GM23338 (cell line): ENCODE measurements around the gene TXNL4B. TPM values are rescaled to one million over a fixed set of nuclear protein-coding genes. Genes with fewer than 3 reads are reported as not detected.

ENCODE experiments used
- ATAC-seq: fragments of 200-7000 bp; cut with Tn5 transposase; 3 replicates; pipeline ENCODE4 v1.9.1; 2020
- DNase-seq: peaks from one replicate; pipeline ENCODE4 v3.0.0-alpha.2; 2015; ENCODE audit warnings: low spot score
- H2AFZ ChIP-seq: fragments of 200-600 bp; sonication (generic); 2 replicates; pipeline ENCODE4 v1.8.0; 2016; ENCODE audit warnings: antibody characterized with exemption, mild to moderate bottlenecking, moderate library complexity
- H3F3A ChIP-seq: fragments of 200-600 bp; sonication (generic); replicated peaks from 2 replicates; pipeline ENCODE4 v1.8.0; 2017; ENCODE audit warnings: antibody characterized with exemption, mixed run types, low read depth
- H3K27ac ChIP-seq: fragments of 200-600 bp; sonication (generic); 2 replicates; pipeline ENCODE4 v1.6.1; 2016; ENCODE audit warnings: low read depth
- H3K27me3 ChIP-seq: fragments of 200-600 bp; sonication (generic); 2 replicates; pipeline ENCODE4 v1.8.0; 2016; ENCODE audit warnings: mild to moderate bottlenecking, mixed run types, moderate library complexity; ENCODE audit not compliant: insufficient read depth
- H3K36me3 ChIP-seq: fragments of 200-600 bp; sonication (generic); 2 replicates; pipeline ENCODE4 v1.8.0; 2016; ENCODE audit warnings: mild to moderate bottlenecking; ENCODE audit not compliant: insufficient read depth
- H3K4me1 ChIP-seq: fragments of 200-600 bp; sonication (generic); 2 replicates; pipeline ENCODE4 v1.8.0; 2016; ENCODE audit warnings: mild to moderate bottlenecking, moderate library complexity; ENCODE audit not compliant: insufficient read depth
- H3K4me2 ChIP-seq: fragments of 200-600 bp; sonication (generic); 2 replicates; pipeline ENCODE4 v1.7.1; 2017; ENCODE audit warnings: mixed run types
- H3K4me3 ChIP-seq: fragments of 200-600 bp; sonication (generic); 2 replicates; pipeline ENCODE4 v1.6.1; 2016; ENCODE audit warnings: mixed run types
- H3K79me2 ChIP-seq: fragments of 200-600 bp; sonication (generic); replicated peaks from 2 replicates; pipeline ENCODE4 v1.8.0; 2017; ENCODE audit warnings: mild to moderate bottlenecking; ENCODE audit not compliant: insufficient read depth
- H3K9me2 ChIP-seq: fragments of 200-600 bp; sonication (generic); 2 replicates; pipeline ENCODE4 v1.8.0; 2017; ENCODE audit not compliant: insufficient read depth
- H4K20me1 ChIP-seq: fragments of 200-600 bp; sonication (generic); replicated peaks from 2 replicates; pipeline ENCODE4 v1.8.0; 2017; ENCODE audit warnings: mild to moderate bottlenecking; ENCODE audit not compliant: insufficient read depth
- H3K27ac Mint-ChIP-seq: 2 replicates; pipeline ENCODE4 v1.8.0; 2020; ENCODE audit warnings: inconsistent platforms, mild to moderate bottlenecking, moderate library complexity, mixed read lengths
- H3K27me3 Mint-ChIP-seq: 3 replicates; pipeline ENCODE4 v1.8.0; 2022; ENCODE audit warnings: low read depth, mild to moderate bottlenecking, moderate library complexity, mixed read lengths, inconsistent platforms; ENCODE audit not compliant: insufficient read depth, poor library complexity
- H3K36me3 Mint-ChIP-seq: 3 replicates; pipeline ENCODE4 v1.8.0; 2021; ENCODE audit warnings: low read depth, mild to moderate bottlenecking, inconsistent platforms, moderate library complexity, mixed read lengths
- H3K4me1 Mint-ChIP-seq: 3 replicates; pipeline ENCODE4 v1.8.0; 2020; ENCODE audit warnings: mild to moderate bottlenecking, inconsistent platforms, mixed read lengths
- H3K4me3 Mint-ChIP-seq: 3 replicates; pipeline ENCODE4 v1.8.0; 2021; ENCODE audit warnings: moderate library complexity, mild to moderate bottlenecking, inconsistent platforms, mixed read lengths
- H3K9me3 Mint-ChIP-seq: 3 replicates; pipeline ENCODE4 v1.8.0; 2020; ENCODE audit warnings: moderate library complexity, mild to moderate bottlenecking, inconsistent platforms, mixed read lengths
- CREB1 ChIP-seq: fragments of 250-450 bp; sonication (Bioruptor Pico); IDR thresholded peaks from 2 replicates; pipeline ENCODE4 v1.5.0; 2020; ENCODE audit warnings: low read depth, mild to moderate bottlenecking, moderate library complexity
- CTCF ChIP-seq, 2 experiments: fragments of 200-600 bp in 1 of 2; sonication (generic) in 1 of 2; conservative IDR thresholded peaks; 2 replicates each; pipeline versions ENCODE4 v1.5.1 to v1.6.1; 2016 to 2017; ENCODE audit warnings: antibody characterized with exemption in 2 of 2, low read depth in 2 of 2, mild to moderate bottlenecking in 2 of 2, moderate library complexity in 1 of 2
- ETS1 ChIP-seq: IDR thresholded peaks from 2 replicates; pipeline ENCODE4 v1.6.1; 2016; ENCODE audit warnings: antibody characterized with exemption
- EZH2 ChIP-seq: fragments of 200-600 bp; sonication (generic); IDR thresholded peaks from one replicate; pipeline ENCODE4 v1.8.0; 2017; ENCODE audit warnings: antibody characterized with exemption, mild to moderate bottlenecking, low read depth; ENCODE audit not compliant: unreplicated experiment
- EZH2phosphoT487 ChIP-seq: fragments of 200-600 bp; sonication (generic); IDR thresholded peaks from one replicate; pipeline ENCODE4 v1.8.1; 2018; ENCODE audit warnings: antibody characterized with exemption; ENCODE audit not compliant: unreplicated experiment
- JUNB ChIP-seq: IDR thresholded peaks from one replicate; pipeline ENCODE4 v1.6.1; 2016; ENCODE audit warnings: antibody characterized with exemption; ENCODE audit not compliant: unreplicated experiment
- NANOG ChIP-seq: IDR thresholded peaks from 2 replicates; pipeline ENCODE4 v1.6.1; 2016; ENCODE audit warnings: antibody characterized with exemption, borderline replicate concordance
- POLR2AphosphoS5 ChIP-seq: IDR thresholded peaks from 2 replicates; pipeline ENCODE4 v1.6.1; 2016; ENCODE audit warnings: antibody characterized with exemption, low read depth
- REST ChIP-seq: IDR thresholded peaks from one replicate; pipeline ENCODE4 v1.6.1; 2018; ENCODE audit warnings: antibody characterized with exemption; ENCODE audit not compliant: unreplicated experiment
- STAT1 ChIP-seq: IDR thresholded peaks from one replicate; pipeline ENCODE4 v1.6.1; 2016; ENCODE audit warnings: antibody characterized with exemption; ENCODE audit not compliant: unreplicated experiment
- ZNF114 ChIP-seq: fragments of 250-450 bp; sonication (Bioruptor Pico); IDR thresholded peaks from 2 replicates; pipeline ENCODE4 v1.5.0; 2020; ENCODE audit warnings: mild to moderate bottlenecking, moderate library complexity
- ZNF331 ChIP-seq: fragments of 250-450 bp; sonication (Bioruptor Pico); IDR thresholded peaks from 2 replicates; pipeline ENCODE4 v1.5.0; 2020; ENCODE audit warnings: low read depth, mild to moderate bottlenecking, moderate library complexity
- ZNF462 ChIP-seq: fragments of 250-450 bp; sonication (Bioruptor Pico); IDR thresholded peaks from 2 replicates; pipeline ENCODE4 v1.5.0; 2020; ENCODE audit warnings: mild to moderate bottlenecking, moderate library complexity
- polyA plus RNA-seq: library from polyadenylated mRNA; unstranded; fragments of >200 nt; fragmentation: Nextera tagmentation; extraction: Ambion mirVana; gene quantifications from 2 replicates; pipeline ENCODE4 v1.2.1, GENCODE V29; 2016
- total RNA-seq: library from RNA; depleted of rRNA; stranded (reverse); fragments of >200 nt; shearing (Covaris generic); gene quantifications from 2 replicates; pipeline ENCODE4 v1.2.3, GENCODE V29; 2014

Gene TXNL4B
- total and polyA plus RNA-seq, 2 experiments from 2014 or later, result 3.7 to 8.9 TPM

GRCh38 chr16:72091217-72091616 lies 2.2 kb downstream of the TXNL4B start:
- H3K4me3 ChIP-seq, result no peak overlapping the region
- DNase-seq, result no peak

More at GRCh38 chr16:72091217-72091616, 2.2 kb downstream of the TXNL4B start:
- H3K27ac Mint-ChIP-seq, result no peak overlapping the region
- peaks cover 10% of the 10 kb centered on the region for H3K4me1 Mint-ChIP-seq
- TF ChIP-seq STAT1 (no peak), CREB1 (CRISPR knock-in tag) (no peak), ZNF462 (CRISPR knock-in tag) (no peak), POLR2AphosphoS5 (no peak), EZH2phosphoT487 (no peak), ZNF331 (no peak), NANOG (no peak), JUNB (no peak), EZH2 (no peak), REST (no peak), CTCF (conservative IDR thresholded peaks at IDR 0.05; ENCODE audit: low read depth in 2 of 2) (no peak), ETS1 (no peak), ZNF114 (CRISPR knock-in tag) (no peak)
- Histone ChIP-seq H3K4me2 (no peak overlapping the region), H3K79me2 (peaks cover 48% of the 10 kb centered on the region), H3K27ac (no peak overlapping the region), H3F3A (no peaks in the 10 kb centered on the region), H2AFZ (no peak overlapping the region), H3K27me3 (no peaks in the 10 kb centered on the region), H3K4me1 (peaks cover 14% of the 10 kb centered on the region), H3K36me3 (peaks cover 10% of the 10 kb centered on the region; the same call in 1 of the 2 replicates), H4K20me1 (peaks cover 7% of the 10 kb centered on the region; the same call in 1 of the 2 replicates), H3K9me2 (no peaks in the 10 kb centered on the region)
- no peaks in the 10 kb centered on the region for H3K27me3 Mint-ChIP-seq
- H3K36me3 Mint-ChIP-seq, result peaks cover 38% of the 10 kb centered on the region
- no peak overlapping the region for H3K4me3 Mint-ChIP-seq
- no peaks in the 10 kb centered on the region for H3K9me3 Mint-ChIP-seq
- no peak for ATAC-seq
